TTC549 (cell line): ENCODE results near the gene GADD45GIP1.
"Not testable (repeated sequence)": the region's sequence is repeated elsewhere in the genome, so short reads cannot be mapped to it uniquely, and the experiment has no call there.

Experiments
- FAIRE-seq: peaks from 2 replicates; lab custom pipeline; 2012; peaks lifted over from hg19 to GRCh38; lab: Jason Lieb, UNC

Gene GADD45GIP1

DNA sequence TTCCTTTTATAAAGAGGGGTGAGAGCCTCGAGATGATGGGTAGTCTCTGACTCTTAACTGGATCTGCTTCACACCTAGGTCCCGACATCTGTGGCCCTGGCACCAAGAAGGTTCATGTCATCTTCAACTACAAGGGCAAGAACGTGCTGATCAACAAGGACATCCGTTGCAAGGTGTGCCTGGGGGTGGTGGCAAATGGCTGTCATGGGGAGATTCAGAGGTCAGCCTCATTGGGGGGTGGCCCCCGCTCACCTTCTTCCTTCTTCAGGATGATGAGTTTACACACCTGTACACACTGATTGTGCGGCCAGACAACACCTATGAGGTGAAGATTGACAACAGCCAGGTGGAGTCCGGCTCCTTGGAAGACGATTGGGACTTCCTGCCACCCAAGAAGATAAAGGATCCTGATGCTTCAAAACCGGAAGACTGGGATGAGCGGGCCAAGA, 17.0 kb downstream of the GADD45GIP1 start:
- FAIRE-seq, result no peak

DNA sequence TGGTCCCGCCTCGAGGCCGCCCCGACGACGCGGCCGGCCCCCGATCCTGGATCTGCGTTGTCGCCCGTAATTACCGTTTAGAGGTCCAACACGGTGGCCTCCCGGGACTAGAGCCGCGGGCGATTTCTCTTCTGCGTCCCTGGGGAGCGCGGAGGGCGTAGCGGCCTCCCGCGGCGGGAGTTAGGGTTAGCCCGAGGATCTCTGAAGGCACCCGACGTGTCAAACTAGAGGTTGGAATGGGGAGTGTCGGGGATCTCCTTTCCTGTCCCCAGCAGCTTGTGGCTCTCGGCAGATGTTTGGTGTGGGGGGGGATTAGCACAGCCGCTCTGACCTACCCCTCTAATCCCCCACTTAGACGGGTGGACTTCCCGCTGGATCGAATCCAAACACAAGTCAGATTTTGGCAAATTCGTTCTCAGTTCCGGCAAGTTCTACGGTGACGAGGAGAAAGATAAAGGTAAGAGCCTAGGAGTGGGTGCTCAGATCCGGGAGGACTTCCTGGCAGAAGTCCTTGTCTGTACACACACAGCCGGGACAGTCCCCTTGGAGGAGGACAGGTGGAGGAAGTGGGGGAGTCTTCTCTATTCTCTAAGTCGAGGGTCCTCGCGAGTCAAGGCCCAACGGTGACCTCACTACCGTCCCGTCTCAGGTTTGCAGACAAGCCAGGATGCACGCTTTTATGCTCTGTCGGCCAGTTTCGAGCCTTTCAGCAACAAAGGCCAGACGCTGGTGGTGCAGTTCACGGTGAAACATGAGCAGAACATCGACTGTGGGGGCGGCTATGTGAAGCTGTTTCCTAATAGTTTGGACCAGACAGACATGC, 18.0 kb downstream of the GADD45GIP1 start:
- no peak for FAIRE-seq

DNA sequence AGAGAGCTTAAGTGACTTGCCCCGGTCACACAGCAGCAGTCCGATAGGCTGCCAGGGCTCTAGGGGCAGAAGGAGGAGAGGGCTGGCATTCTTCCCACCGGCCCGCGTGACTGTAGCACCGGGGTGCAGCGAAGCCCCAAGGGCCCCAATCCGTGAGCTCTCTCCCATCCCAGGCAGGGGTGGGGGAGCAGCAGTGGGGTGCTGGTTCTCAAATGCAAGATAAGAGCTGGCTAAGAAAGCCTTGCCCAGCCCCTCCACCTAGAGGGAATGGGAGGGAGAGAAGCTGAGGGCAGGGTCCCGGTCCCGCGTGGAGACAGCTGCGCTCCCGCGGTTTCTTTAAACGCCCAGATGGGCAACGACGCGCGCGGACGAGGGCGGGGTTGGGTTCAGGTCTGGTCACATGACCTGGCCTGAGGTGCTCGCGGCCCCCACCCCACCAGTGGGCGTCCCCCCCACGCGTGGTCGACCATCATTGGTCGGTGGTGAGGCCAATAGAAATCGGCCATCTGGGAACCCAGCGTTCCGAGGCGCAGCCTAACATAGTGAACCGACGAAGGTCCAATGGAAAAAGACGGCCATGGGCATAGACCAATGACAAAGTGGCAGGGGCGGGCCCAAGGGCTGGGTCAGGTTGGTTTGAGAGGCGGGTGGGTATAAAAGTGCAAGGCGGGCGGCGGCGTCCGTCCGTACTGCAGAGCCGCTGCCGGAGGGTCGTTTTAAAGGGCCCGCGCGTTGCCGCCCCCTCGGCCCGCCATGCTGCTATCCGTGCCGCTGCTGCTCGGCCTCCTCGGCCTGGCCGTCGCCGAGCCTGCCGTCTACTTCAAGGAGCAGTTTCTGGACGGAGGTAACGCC, 18.9 kb downstream of the GADD45GIP1 start, which contains the start of gene CALR:
Gene CALR (plus strand): TSS at position 683 of the 852 bp plus-strand sequence. CDS start 71 bp downstream, at position 754.
- FAIRE-seq, result peak; percentile 94

DNA sequence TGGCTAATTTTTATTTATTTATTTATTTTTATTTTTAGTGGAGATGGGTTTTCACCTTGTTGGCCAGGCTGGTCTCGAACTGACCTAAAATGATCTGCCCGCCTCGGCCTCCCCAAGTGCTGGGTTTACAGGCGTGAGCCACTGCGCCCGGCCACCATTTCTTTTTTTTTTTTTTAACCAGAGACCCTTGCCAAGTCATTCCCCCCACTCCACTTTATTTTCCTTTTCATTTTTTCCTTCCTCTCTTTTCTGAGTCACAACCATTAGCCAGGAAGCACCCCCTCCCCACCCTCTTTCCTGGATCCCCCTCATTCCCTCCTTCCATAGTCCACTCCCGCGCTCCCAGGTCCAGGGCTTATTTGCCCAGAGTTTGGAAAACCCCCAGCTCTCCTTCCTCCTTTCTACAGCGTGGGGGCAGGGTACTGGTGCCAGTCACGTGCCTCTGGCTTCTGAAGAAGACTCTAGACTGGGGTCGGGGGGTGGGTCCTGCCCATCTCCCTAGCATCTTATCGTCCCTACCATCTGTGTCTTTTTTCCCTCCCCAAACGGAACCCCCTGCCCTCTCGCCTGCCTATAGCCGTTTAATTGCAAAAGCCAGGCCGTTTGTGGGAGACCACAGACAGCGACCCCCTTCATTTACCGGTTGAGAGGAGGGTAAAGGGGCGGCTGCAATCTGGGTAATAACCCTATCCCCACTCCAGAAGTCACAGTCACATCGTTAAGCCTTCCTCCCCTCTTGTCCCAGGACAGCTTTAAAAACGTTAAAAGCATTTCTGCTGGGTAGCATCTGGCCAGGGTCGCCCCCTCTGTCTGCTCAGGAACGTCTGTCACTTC, 19.7 kb downstream of the GADD45GIP1 start:
- no peak for FAIRE-seq

DNA sequence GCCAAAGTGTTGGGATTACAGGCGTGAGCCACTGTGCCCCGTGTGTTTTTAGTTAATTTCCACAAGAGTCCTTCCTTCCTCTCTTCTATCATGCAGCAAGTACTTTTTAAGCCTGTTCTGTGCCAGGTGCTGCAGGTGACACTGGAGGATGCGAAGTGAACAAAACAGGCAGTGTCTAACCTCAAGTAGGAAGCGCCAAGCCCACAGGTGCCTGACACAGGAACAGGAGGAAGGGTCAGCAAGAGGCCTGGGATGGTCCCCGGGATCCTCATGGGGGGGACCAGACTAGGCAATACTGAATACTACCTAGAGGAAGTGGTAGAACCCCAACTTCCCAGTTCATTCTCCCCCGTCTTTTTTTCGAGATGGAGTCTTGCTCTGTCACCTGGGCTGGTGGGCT, 20.4 kb downstream of the GADD45GIP1 start:
- no peak for FAIRE-seq

DNA sequence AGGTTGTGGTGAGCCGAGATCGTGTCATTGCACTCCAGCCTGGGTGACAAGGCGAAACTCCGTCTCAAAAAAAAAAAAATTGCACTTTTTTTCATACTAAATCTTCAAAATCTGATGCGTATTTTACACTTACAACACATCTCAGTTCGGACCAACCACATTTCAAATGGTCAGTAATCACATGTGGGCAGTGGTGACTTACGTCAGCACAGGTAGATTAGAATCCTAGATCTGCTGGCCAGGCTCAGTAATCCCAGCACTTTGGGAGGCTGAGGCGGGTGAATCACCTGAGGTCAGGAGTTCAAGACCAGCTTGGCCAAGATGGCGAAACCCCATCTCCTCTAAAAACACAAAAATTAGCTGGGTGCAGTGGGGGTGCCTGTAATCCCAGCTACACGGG, 22.0 kb downstream of the GADD45GIP1 start:
- no peak for FAIRE-seq

DNA sequence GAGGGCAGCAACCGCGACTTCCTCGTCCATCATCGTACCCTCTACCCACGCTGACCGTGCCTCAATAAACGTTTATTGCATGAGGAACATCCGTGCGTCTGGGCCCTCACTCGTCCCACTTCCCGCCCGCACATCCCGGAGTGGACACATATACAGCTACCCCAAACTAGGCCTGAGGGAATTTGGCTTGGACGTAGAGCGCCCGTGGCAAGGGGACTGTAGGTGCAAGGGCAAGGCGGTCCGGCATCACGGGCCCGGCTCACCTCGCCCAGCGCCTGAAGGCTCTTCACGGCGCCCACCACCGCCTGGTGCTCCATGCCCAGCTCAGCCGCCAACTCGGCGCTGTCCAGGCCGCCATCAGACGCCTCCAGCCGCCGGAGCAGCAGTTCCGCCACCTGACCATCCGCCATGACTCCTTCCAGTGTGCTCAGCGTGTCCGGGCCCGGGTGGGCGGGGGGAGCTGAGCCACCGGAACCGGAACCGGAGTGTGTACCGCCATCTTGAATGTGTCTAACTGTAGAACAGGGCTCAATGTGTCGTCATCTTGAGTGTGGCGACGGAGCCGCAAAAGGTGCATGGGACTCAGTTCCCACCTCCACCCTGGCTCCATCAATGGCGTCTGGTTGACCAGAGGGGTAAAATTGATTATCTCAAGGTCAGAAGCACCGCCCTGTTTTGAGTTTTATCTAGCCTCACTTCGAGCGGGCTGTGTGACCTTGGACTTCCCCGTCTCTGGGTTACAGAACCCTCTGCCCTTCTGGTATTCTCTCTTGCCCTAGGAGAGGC, 23.5 kb downstream of the GADD45GIP1 start, which contains the start of gene FARSA:
Gene FARSA (minus strand): TSS at position 425 of the 786 bp plus-strand sequence. CDS start 15 bp downstream, at position 410.
- no peak for FAIRE-seq

DNA sequence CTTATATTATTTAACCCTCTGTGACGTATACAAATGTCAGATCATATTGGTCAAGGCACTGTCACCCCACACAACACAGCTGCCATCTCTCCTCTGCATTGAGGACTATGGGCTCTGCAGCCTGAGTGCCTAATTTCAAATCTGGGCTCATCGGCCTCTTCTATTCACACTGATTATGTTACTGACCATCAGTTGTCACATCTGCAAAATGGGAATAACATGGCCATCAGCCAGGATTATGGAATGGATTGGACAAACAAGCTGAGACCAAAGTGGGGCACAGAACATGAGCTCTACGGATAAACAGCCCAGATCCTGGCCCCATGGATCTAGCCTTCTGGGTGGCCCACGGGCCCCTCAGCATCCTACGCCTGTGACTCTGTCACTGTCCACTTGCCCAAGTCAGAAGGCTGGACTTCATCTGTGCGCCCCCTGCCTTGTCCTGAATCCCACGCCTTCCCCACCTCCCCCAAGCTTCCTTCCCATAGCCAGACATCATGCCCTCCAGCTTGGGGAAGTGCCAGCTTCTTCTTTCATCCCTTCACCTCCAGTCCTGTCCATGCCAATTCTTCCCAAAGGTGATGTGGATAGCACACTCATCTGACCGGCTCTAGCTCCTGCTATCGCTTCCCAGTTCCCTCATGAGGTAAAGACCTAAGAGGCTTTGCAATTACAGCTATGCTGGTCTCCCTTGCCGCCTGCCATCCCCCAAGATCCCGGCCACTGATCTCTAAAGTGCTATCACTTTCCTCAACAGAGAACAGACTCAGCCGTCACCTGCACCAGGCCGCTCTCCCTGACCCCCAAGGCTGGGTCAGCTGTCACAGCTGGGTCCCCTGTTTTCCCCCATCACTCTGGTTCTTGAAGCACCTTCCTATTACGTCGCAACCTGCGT, 24.4 kb downstream of the GADD45GIP1 start:
- no peak for FAIRE-seq

DNA sequence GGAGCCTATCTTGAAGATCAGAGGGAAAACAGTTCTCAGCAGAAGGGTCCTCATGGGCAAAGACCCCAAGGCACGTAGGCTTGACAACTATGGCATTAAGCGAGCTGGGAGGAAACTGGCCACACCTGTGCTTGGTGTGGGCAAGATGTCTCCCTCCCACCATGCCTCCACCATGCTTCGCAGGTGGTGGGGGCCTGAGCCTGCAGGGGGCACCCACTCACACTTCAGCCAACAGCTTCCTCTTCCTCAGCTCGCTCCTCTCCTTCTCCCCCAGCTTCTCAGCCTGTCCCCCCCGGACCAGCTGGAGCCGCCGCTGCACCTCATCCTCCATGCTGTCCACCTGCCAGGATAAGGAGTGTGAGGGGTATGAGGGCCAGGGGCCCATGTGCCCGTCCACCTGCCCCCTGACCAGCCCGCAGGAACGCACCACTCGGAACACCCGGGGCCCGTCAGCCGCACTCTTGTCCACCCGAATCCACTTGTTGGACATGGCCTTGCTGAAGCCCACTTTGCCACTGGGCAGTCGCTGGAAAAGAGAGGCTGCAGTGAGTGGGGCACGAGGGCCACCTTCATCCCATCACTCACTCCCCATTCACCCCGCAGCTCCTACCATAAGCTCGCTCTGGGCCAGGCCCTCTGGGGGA, 26.9 kb downstream of the GADD45GIP1 start:
- no peak for FAIRE-seq

DNA sequence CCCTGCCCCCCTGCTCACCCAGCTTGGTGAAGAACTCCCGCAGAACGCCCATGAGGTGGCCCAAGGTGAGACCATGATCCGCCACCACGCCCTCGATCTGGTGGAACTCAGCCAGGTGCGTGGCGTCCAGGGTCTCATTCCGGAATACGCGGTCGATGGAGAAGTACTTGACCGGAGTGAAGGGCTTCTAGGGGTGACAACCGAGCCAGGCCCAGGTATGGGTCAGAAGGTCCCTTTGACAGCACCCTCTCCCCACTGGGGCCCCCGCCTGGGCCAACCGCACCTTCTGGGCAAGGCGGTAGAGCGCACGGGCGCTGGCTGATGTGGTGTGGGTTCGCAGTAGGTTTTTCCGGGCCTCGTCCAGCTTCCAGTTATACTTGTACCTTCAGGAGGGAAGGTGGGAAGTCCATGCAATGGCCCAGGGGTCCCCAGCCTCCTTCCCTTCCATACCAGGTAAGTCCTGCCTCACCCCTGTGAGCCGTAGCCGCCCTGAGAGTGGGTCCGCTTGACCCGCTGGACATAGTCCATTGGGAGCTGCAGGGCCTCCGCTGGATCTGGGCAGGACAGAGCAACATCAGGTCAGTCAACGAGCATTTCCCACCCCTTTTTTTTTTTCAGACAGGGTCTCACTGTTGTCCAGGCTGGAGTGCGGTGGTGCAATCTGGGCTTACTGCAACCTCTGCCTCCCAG, 32.3 kb downstream of the GADD45GIP1 start:
- FAIRE-seq, result no peak

DNA sequence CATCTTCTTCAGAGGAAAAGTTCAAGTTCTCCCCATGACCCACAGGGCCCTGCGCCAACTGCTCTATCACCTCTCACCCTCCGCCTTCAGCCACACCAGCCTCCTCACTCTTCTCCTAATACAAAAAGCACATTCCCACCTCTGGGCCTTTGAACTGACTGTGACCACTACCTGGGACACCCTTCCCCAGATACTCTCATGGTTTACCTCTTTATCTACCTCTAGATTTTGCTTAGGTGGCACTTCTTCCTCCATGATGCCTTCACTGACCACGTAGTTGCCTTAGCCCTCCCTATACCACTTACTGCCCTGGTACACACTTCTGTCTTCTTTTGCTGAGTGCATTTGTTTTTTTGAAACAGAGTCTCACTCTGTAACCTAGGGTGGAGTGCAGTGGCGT, 34.1 kb downstream of the GADD45GIP1 start:
- FAIRE-seq, result no peak

DNA sequence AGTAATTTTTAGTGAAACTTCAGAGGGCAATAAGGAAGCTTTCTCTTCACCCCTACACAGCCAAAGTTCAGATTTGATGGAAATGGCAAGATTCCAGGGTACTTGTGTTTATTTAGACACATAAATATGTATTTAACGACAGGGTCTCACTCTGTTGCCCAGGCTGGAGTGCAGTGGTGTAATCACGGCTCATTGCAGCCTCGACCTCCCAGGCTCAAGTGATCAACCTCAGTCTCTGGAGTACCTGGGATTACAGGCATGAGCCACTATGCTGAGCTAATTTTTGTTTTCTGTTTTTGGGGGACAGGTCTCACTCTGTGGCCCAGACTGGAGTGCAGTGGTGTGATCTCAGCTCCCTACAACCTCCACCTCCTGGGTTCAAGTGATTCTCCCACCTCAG, 36.0 kb downstream of the GADD45GIP1 start:
- no peak for FAIRE-seq

DNA sequence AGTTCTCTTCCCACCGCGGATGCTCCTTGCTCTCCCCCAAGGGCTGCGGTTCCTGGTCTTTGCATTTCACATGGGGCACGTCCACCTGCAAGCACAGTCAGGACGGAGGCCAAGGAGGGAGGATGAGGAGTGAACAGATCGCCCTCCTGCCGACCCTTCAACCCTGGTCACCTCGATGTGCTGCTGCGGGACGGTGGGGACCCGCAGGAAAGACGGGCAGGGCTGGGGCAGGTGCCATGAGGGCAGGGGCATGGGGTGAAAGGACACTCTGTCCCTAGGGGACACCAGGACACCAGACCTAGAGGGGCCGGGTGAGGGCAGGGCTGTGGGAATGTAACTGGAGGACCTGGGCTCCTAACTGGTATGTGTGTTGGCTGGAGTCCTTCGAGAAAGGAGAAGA, 38.8 kb downstream of the GADD45GIP1 start:
- no peak for FAIRE-seq

DNA sequence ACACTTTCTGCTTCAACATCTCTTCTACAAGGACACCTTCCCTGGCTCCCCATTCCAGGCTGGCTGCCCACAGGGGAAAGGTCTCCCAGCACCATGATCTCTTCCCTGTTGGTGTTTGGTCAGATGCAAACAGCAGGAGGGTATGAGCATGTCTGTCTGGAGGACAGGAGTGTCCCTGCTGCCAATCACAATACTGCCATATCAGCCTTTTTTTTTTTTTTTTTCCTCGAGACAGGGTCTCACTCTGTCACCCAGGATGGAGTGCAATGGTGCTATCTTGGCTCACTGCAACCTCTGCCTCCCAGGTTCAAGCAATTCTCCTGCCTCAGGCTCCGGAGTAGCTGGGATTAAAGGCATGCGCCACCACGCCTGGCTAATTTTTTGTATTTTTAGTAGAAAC, 41.2 kb downstream of the GADD45GIP1 start:
- not testable (repeated sequence) for FAIRE-seq

DNA sequence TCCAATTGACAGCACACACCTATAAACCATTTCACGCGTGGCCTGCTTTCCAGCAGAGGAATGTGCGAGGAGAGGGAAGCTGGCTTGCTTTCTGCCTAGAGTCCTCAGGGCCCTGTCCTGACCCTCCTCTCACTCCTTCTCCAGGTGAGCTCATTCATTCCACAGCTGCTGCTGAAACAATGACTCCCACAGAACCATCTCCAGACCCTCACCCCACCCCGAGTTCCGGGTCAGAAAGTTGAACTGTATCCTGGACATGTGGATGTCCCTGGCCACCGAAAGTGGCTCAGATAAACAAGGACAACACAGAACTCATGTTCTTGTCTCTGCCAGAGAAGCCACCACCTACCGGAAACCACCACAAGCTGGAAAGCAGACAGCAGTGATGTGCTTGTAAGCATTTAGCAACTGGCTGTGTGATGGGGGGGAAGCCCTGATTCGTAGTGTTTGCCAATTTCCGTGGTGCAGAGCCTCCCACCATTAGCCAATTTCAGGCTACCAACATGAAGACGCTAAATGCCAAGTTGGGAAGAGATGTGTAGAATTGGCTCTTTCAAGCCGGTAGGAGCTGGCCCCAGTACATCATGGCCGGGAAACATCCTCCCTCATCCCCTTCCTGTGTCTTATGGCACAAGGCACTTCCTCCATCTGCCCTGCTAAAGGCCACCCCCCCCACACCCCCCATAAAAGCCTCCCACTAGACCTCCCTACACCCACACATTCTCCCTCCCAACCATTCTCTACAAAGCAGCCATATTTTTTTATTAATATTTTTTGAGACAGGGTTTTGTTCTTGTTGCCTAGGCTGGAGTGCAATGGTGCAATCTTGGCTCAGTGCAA, 43.0 kb downstream of the GADD45GIP1 start:
- no peak for FAIRE-seq

DNA sequence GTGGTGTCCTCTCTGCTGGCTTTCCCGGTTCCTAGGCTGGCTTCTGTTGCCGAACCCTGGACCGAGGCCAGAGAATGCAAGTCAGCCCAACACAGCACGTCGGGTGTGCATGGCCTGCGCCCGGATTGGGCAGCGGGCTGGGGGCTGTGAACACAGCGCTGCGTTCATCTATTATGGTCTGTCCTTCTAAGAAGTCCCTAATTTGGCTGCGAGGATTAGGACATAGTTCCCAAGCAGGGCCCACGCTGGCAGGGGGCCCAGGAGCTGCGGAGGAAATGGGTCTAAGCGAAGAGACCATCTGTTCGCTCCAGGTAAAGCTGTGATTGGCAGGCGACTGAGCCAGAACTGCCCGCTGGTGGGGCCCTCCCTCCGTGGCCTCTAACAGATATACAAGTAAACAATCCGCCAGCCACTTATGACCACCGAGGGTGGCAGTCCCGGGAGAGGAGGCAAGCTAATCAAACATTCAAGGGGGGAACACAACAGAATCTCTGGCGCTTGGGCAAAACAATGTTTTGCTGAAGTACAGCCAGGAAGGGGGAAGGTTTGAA, 43.9 kb downstream of the GADD45GIP1 start:
- FAIRE-seq, result no peak

DNA sequence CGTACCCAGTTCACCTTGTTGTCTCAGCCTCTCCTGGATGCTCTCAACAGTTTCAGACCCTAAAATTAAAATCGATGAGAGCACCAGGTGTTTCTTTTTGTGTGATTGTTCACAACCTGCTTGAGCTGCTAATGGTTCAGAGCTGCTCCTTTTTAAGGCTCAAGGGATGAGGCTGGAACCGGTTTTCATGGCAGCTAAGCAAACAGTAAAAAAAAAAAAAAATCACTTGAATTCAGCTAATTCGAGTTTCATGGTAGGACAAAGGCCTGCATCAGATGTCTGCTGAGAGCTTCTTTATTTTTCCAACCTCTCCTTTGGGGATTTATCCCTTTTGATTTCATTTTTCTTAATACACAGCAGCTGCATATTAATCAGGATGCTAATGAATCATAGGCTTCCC, 44.5 kb downstream of the GADD45GIP1 start:
- FAIRE-seq, result no peak

DNA sequence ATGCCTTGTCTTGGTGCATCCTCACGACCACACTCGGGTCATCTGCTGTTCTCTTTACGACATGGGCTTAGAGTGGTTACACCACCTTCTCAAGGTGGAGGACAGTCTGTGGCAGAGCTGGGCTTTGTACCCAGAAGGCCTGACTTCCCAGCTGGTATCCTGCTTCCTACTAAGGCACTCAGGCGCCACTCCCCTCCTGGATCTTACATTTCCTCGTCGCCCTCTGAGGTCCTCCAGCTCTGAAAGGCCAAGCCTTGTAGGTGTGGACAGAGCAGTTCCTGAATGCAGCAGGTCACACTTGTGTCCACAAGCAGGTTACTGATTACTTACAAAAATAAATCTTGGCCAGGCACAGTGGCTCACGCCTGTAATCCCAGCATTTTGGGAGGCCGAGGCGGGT, 49.9 kb downstream of the GADD45GIP1 start:
- no peak for FAIRE-seq
